Activated CD4-positive, CD25-positive, alpha-beta regulatory T cell treated with anti-CD3 and anti-CD28 coated beads, Interleukin-2, amount 50 U/mL, for 24 hours (primary cell): ENCODE results near the gene ZIC2.

Experiments
- ATAC-seq, 2 donors: fragments of 150-1000 bp; cut with Tn5 transposase; one replicate each; pipeline ENCODE4 v1.10.0; 2021; ENCODE audit warnings: mild to moderate bottlenecking in 1 of 2, moderate library complexity in 1 of 2

The ZIC2 gene

GRCh38 chr13:99974939-99975561 is 6.5 kb upstream of the ZIC2 start:
- ATAC-seq: no peak

GRCh38 chr13:99975626-99976025 is 6.0 kb upstream of the ZIC2 start:
- ATAC-seq: no peak

GRCh38 chr13:99976575-99976974 is 5.0 kb upstream of the ZIC2 start:
- ATAC-seq: no peak

GRCh38 chr13:99977334-99977911 is 4.2 kb upstream of the ZIC2 start:
- no peak for ATAC-seq

- no peak for ATAC-seq
Observed at GRCh38 chr13:99977912-99978798, 3.4 kb upstream of the ZIC2 start.

GRCh38 chr13:99978799-99979452 is 2.7 kb upstream of the ZIC2 start:
- ATAC-seq: no peak

- ATAC-seq: no peak
Observed at GRCh38 chr13:99979453-99980200, 2.0 kb upstream of the ZIC2 start.

- peak; percentile 84 to 86 for ATAC-seq
Observed at GRCh38 chr13:99980201-99980823, 1.3 kb upstream of the ZIC2 start.

GRCh38 chr13:99980824-99981734 is 505 bp upstream of the ZIC2 start:
- ATAC-seq: peak; percentile 15 to 41

GRCh38 chr13:99982036-99982730 is 599 bp downstream of the ZIC2 start:
- peak in 1 of 2 donors; percentile 25 for ATAC-seq

GRCh38 chr13:99982731-99983498 is 1.3 kb downstream of the ZIC2 start:
- no peak for ATAC-seq

- ATAC-seq: no peak
Observed at GRCh38 chr13:99983499-99984401, 2.2 kb downstream of the ZIC2 start.

GRCh38 chr13:99984461-99985240 is 3.1 kb downstream of the ZIC2 start:
- ATAC-seq: no peak

- no peak for ATAC-seq
Observed at GRCh38 chr13:99985241-99985874, 3.8 kb downstream of the ZIC2 start.

- ATAC-seq: no peak
Observed at GRCh38 chr13:99985886-99986527, 4.4 kb downstream of the ZIC2 start.

GRCh38 chr13:99986741-99987140 is 5.2 kb downstream of the ZIC2 start:
- no peak for ATAC-seq
